GM19324 (cell line): ENCODE measurements around the gene H1-8.

Experiments
- ATAC-seq: cut with Tn5 transposase; IDR thresholded peaks from one replicate; pipeline ENCODE4 v1.9.1; 2021; ENCODE audit warnings: mild to moderate bottlenecking, moderate library complexity; ENCODE audit not compliant: unreplicated experiment, low FRiP score

H1-8 gene

GRCh38 chr3:129555153-129555550, 12.2 kb downstream of the H1-8 start:
- ATAC-seq = no peak

- no peak for ATAC-seq
Measured at GRCh38 chr3:129555616-129556357, 12.8 kb downstream of the H1-8 start.

GRCh38 chr3:129556358-129556695, 13.4 kb downstream of the H1-8 start:
- no peak for ATAC-seq

- no peak for ATAC-seq
Measured at GRCh38 chr3:129556890-129557547, 14.0 kb downstream of the H1-8 start.

- ATAC-seq = no peak
Measured at GRCh38 chr3:129557548-129557894, 14.5 kb downstream of the H1-8 start.

- no peak for ATAC-seq
Measured at GRCh38 chr3:129558081-129558771, 15.3 kb downstream of the H1-8 start.

- no peak for ATAC-seq
Measured at GRCh38 chr3:129558772-129559564, 16.0 kb downstream of the H1-8 start.

GRCh38 chr3:129559565-129560079, 16.6 kb downstream of the H1-8 start:
- ATAC-seq = no peak

- ATAC-seq = no peak
Measured at GRCh38 chr3:129560269-129560787, 17.4 kb downstream of the H1-8 start.

- no peak for ATAC-seq
Measured at GRCh38 chr3:129560911-129561594, 18.1 kb downstream of the H1-8 start.

GRCh38 chr3:129561619-129562248, 18.8 kb downstream of the H1-8 start:
- no peak for ATAC-seq

- ATAC-seq = no peak
Measured at GRCh38 chr3:129562803-129563202, 19.8 kb downstream of the H1-8 start.

GRCh38 chr3:129563332-129563731, 20.4 kb downstream of the H1-8 start:
- no peak for ATAC-seq

GRCh38 chr3:129563850-129564535, 21.0 kb downstream of the H1-8 start:
- ATAC-seq = no peak

- ATAC-seq = no peak
Measured at GRCh38 chr3:129564981-129565644, 22.1 kb downstream of the H1-8 start.

GRCh38 chr3:129565902-129566301, 22.9 kb downstream of the H1-8 start:
- no peak for ATAC-seq

GRCh38 chr3:129567176-129567705, 24.3 kb downstream of the H1-8 start:
- ATAC-seq = no peak

GRCh38 chr3:129567939-129568338, 25.0 kb downstream of the H1-8 start:
- no peak for ATAC-seq
